GM18520 (cell line): ENCODE measurements around the gene PGAP1.

ENCODE experiments used
- ATAC-seq: cut with Tn5 transposase; IDR thresholded peaks from one replicate; pipeline ENCODE4 v1.9.1; 2021; ENCODE audit not compliant: unreplicated experiment

The PGAP1 gene

GRCh38 chr2:196891136-196891535 lies 35.4 kb downstream of the PGAP1 start:
- no peak for ATAC-seq

GRCh38 chr2:196887431-196887830 lies 39.1 kb downstream of the PGAP1 start:
- ATAC-seq: no peak

GRCh38 chr2:196884368-196884767 lies 42.1 kb downstream of the PGAP1 start:
- ATAC-seq: no peak

- ATAC-seq: no peak
These were observed 50.1 kb downstream of the PGAP1 start for GRCh38 chr2:196876364-196876763.

DNA sequence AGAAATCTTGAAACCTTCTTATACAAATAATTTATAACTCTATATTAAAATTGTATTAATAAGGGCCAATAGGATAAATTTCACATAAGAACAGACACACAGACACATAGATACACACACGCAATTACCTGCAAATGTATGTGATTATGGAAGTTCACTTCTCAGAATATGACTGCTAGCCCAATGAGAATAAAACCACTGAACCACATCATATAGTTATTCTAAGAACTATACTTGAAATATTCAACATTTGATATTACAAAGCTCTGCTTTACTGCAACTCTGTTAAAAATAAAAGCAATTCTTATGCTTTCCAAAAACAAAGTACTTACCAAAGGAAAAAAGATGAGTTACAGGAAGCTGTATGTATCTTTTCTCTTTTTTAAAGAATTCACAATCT lies 51.1 kb downstream of the PGAP1 start:
- ATAC-seq: no peak

DNA sequence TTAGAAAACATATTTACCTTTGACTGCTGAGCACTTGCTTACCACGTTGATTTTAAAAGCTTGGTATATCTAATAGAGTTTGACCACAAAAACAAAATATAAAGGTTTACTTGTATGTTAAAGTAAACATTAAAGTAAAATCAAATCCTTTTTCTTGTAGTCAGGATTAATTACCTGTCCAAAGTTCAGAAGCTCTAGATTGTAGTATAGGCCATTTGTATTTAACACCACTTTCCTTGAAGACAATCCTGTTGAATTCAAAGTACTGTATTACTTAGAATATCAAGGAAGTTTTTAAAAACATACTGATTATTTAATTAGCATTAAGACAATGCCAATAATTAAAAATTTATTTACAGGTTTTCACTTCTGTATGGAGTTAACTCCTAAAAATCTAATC lies 53.0 kb downstream of the PGAP1 start:
- no peak for ATAC-seq

GRCh38 chr2:196854629-196855028 lies 71.9 kb downstream of the PGAP1 start:
- ATAC-seq: no peak

- no peak for ATAC-seq
These were observed 73.0 kb downstream of the PGAP1 start for GRCh38 chr2:196853301-196854087.

DNA sequence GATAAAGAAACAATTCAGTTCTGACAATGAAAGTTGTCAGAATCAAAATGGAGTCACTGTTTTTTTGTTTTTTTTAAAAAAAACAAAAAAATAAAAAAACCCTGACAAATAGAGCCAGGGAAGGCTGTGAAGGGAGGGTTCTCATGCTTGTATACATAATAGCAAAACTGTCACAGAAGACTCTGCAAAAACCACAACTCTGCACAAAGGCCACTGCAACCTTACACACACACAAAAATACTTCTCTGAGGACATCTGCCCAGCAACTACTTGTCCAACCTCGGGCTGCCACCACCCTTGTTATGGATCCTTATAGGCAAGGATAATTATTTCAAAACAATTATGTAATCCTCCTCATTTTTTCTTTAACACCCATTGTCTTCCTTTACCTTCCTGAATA lies 75.4 kb downstream of the PGAP1 start:
- no peak for ATAC-seq

DNA sequence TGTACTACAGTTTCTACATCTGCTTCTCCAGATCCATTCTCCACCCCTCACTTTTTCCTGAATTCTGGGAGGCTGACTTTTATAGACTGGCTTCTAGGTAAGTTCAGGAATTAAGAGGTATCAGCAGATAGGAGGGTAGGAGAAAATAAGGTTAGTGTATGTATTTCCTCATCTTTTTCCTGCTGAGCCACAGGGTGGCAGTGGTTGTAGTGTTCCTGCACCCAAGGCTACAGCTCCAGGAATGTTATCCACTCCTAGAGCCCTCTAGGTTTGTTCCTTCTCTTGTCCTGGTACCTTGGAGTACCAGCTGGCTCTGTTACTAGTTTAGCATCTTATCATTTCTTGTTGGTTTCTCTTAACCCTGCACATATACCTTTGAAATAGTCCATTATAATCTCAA lies 76.6 kb downstream of the PGAP1 start:
- no peak for ATAC-seq

GRCh38 chr2:196846295-196846694 lies 80.2 kb downstream of the PGAP1 start:
- ATAC-seq: no peak

- no peak for ATAC-seq
These were observed 81.1 kb downstream of the PGAP1 start for GRCh38 chr2:196845371-196845770.

DNA sequence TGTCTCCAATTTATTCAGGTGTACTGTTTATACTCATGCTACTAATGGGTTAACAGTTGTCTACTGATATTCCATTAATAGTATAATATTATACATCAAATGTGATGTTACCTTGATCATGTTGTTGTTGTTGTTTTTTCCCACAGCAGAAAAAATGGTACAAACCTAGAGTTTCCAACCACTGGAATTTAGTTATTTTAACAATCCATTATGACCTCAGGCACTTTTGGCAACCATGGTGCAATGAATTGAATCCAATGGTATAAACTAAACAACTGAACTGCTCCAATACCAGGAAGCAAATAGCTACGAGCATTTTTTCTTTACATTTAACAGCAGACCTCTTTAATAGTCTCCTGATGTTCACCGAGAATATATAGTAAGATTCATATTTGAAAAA lies 86.3 kb downstream of the PGAP1 start:
- ATAC-seq: no peak

- ATAC-seq: no peak
These were observed 86.9 kb downstream of the PGAP1 start for GRCh38 chr2:196839574-196839973.

GRCh38 chr2:196836440-196836839 lies 90.1 kb downstream of the PGAP1 start:
- no peak for ATAC-seq

DNA sequence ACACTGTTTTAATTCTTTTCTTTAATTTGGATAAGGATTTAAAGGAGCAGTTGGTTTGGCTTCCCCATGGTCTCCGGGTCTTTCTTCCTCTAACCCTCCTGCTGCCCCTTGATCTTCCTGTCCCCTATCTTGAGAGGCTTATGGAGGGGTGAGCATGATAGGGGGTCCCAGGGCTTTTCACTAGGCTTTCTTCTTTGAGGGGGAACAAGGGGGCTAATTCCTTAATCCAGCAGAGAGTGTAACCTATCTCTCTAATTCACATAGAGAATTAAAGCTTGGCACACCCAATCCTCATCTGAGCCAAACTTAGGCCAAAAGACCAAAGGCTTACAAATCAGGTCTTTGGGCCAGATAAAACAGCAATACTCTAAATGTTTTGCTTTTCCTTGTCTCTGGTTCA lies 95.8 kb downstream of the PGAP1 start:
- ATAC-seq: no peak

DNA sequence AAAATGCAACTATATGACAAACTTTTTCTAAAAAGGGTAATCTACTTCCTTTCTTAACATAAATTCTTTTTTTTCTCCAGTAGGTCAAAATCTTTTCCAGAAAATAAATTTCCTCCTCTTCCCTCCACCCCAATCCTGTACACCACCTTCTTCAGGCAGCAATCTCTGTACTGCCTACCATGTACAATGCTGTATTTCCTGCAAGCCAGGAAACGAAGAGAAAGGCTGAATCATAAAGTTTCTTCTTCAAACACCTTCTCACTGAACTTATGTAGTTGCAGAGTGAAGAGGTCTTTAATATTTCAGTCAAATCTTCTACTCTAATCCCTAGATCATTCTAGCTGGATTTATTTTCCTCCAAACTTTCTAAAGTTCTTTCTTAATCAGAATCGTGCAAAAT lies 99.2 kb downstream of the PGAP1 start:
- ATAC-seq: no peak

GRCh38 chr2:196823750-196824522 lies 102.6 kb downstream of the PGAP1 start:
- no peak for ATAC-seq

DNA sequence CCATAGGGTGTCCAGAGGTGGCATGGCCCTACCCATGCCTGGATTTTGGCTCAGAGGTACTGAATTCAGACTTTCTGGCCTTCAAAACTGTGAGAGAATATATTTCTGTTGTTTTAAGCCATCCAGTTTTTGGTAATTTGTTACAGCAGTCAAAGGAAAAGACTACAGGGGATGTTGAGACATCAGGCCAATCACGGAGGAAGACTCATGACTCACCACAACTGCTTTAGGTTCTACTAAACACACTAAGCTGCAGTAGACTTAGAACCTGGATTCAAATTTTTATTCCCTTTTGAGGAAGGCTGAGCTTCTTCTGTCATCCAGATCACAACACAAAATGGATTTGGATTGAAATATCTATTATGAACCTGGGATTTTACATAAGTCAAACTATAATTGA lies 105.3 kb downstream of the PGAP1 start:
- ATAC-seq: no peak

- ATAC-seq: no peak
These were observed 117.2 kb downstream of the PGAP1 start, which contains the start of gene C2orf66 for GRCh38 chr2:196809260-196809659. Gene C2orf66, minus strand, starts transcription at chr2:196809355. Its CDS starts 19 bp downstream, at chr2:196809336.

DNA sequence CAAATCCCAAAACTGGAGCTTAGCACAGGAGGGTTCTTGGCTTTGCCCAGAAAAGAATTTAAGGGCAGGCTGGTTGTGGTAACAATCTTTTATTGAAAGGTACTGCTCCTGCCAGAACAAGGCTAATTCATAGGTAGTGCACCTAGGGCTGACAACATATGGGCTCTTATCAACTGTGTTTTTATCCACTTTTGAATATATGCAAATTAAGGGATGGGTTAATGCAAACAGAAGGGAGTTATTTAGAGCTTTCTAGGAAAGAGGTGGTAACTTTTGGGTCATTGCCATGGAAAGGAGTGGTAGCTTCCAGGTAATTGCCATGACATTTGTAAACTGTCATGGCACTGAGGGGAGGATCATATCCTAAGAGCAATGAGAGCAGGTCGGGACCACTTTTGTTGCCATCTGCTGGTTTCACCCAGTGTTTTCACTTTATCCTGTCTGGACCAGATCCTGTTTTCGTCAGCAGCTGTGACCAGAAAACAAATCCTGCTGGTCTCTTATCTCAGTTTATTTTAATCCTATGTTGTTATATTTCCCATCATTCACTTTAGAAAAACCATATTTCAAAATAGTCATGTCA lies 118.3 kb downstream of the PGAP1 start:
- no peak for ATAC-seq

GRCh38 chr2:196804381-196804780 lies 122.1 kb downstream of the PGAP1 start:
- ATAC-seq: no peak
